Suppressor macrophage treated with lipopolysaccharide for 1 hour (primary cell): ENCODE measurements around the gene ALS2.
"Not testable (repeated sequence)": the region's sequence is repeated elsewhere in the genome, so short reads cannot be mapped to it uniquely, and the experiment has no call there.

Experiments used
- DNase-seq, 3 donors: peaks; one replicate each; pipeline ENCODE4 v3.0.0-alpha.2; 2020 to 2022

ALS2 gene

GRCh38 chr2:201793631-201794030 lies 12.9 kb upstream of the ALS2 start:
- no peak for DNase-seq

DNA sequence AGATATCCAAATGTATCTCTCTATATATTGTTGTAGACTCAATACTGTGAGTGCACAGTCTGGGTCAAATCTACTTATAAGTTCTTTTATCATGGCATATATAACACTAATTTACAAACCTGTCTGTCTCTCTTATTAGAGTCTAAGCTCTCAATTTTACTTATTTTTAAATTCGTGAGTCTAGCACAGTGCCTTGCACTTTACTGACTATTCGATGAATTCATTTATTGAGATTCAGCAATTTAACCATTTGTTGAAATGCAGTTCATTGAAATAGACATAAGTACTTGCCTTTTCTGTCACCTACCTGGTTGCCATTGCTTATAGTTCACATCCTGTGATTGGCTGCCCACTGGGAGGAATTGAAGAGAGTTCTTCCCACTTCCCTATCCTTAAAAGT lies 10.3 kb upstream of the ALS2 start:
- no peak for DNase-seq

GRCh38 chr2:201790291-201790690 lies 9.6 kb upstream of the ALS2 start:
- no peak for DNase-seq

DNA sequence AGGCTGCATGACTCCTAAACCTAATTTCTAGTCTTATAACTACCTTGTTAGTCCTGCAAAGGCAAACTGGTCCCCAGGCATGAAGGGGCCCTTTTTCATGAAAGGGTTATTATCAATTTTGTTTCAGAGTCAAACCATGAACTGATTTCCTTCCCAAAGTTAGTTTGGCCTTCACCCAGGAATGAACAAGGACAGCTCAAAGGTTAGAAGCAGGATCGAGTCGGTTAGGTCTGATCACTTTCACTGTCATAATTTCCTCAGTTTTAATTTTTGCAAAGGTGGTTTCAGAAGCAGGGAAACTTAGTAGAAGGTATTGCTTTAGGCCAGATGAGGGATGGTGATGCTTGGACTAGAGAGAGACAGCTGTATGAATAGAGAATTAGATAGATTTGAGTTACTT lies 8.7 kb upstream of the ALS2 start:
- DNase-seq: no peak

GRCh38 chr2:201788371-201788770 lies 7.6 kb upstream of the ALS2 start:
- no peak for DNase-seq

- no peak for DNase-seq
These were observed 5.7 kb upstream of the ALS2 start for GRCh38 chr2:201786471-201786870.

- DNase-seq: no peak
These were observed 4.4 kb upstream of the ALS2 start for GRCh38 chr2:201785135-201785534.

GRCh38 chr2:201784563-201784962 lies 3.8 kb upstream of the ALS2 start:
- no peak for DNase-seq

DNA sequence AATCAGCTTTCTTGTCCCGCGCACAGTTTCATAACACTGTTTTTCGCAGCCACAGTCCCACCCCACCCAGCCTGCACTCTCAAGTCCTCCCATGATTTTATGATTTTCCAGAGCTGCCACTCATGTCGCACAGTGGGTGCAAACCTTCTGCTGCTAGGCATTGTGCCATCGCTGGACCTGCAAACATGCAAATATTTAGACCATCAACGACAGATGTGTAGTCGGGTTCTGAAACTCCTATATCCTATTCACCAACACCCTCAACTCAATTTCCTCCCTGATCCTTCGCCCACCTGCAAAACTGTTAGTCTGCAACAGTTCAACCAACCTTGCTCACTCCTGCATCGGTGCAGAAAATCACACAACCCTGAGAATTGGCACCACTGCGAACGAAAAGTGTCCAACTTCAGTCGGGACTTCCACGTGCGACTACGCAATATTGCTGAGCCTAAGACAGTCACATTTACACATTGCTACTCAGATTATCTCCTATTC lies 871 bp upstream of the ALS2 start:
- no peak for DNase-seq

GRCh38 chr2:201779901-201780673 lies 646 bp downstream of the ALS2 start:
- peak; percentile 18 to 40 (median 22) for DNase-seq

GRCh38 chr2:201777869-201778268 lies 2.9 kb downstream of the ALS2 start:
- DNase-seq: no peak

DNA sequence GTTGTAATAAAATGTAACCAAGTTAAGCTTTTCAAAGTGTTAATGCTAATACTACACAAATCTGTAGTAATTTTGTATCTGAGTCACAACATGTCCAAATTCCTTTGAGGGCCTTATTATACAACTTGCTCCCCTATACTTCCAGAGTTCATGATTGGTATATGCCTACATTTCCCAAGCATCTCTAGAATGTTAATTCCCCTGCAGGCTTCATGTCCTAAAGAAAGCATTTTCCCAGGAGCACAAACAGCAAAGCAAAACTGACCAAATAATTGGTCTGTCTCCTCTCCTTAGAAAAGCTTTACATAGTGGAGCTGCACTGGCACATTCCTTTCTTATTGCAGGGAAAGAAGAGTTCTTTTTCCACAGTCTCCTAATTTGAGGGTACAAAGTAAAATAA lies 3.7 kb downstream of the ALS2 start:
- DNase-seq: no peak

DNA sequence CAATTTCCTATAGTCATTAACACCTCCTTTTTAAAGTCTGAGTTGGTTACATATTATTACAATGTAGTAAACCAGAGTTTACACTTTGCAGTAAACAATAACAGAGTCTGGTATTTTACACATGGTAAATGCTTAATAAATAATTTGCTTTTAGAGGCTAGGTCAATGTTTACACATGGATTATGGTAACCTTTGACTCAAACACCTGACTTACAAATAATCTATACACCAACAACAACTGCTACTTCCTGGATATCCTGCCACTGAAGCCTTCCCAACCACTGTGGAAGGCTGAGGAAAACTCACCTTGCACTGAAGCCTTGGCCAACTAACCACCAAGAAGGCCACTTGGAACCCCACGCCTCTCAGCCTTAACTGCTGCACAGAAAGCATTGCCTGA lies 5.4 kb downstream of the ALS2 start:
- no peak for DNase-seq

GRCh38 chr2:201774546-201774945 lies 6.2 kb downstream of the ALS2 start:
- DNase-seq: no peak

- DNase-seq: no peak
These were observed 6.7 kb downstream of the ALS2 start for GRCh38 chr2:201773990-201774389.

GRCh38 chr2:201769666-201770373 lies 10.9 kb downstream of the ALS2 start:
- DNase-seq: no peak

GRCh38 chr2:201768918-201769317 lies 11.8 kb downstream of the ALS2 start:
- no peak for DNase-seq

DNA sequence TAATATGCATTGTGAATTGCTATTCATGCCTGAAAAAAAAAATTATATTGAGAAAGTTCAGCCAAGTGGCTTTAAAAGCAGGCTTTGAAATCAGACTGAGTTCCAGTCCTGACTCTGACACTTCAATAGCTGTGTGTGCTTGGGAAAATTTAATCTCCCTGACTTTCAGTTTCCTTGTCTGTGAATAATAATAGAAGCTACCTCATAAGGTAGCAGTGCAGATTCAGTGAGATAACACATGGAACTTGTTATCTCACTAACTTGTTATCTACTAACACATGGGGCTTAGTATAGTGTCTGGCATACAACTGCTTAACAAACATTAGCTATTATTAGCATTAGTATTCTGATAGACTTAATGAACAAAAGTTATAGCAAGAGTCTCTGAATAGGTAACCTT lies 14.9 kb downstream of the ALS2 start:
- no peak for DNase-seq

GRCh38 chr2:201764469-201764868 lies 16.3 kb downstream of the ALS2 start:
- not testable (repeated sequence) for DNase-seq

GRCh38 chr2:201761101-201761500 lies 19.6 kb downstream of the ALS2 start:
- DNase-seq: no peak

- DNase-seq: no peak
These were observed 21.2 kb downstream of the ALS2 start for GRCh38 chr2:201759567-201759966.

GRCh38 chr2:201758873-201759272 lies 21.9 kb downstream of the ALS2 start:
- DNase-seq: no peak

DNA sequence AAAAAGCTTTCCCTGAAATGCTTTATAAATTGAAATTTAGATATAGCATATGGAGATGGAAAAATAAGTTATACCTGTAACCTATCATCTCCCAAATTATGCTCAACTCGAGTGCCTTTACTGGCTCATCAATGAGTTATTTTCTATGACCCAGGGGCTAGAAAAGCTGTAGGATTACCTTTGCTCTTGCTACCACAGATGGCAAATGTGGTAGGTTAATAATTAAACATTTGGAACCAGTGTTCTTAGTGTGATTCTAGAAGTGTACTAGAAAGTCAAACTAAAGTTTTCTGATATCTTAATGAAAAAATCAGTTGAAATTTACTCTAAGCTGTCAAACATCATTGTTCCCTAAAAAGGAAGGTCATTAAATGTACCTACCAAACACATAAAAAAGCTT lies 22.5 kb downstream of the ALS2 start:
- DNase-seq: no peak

DNA sequence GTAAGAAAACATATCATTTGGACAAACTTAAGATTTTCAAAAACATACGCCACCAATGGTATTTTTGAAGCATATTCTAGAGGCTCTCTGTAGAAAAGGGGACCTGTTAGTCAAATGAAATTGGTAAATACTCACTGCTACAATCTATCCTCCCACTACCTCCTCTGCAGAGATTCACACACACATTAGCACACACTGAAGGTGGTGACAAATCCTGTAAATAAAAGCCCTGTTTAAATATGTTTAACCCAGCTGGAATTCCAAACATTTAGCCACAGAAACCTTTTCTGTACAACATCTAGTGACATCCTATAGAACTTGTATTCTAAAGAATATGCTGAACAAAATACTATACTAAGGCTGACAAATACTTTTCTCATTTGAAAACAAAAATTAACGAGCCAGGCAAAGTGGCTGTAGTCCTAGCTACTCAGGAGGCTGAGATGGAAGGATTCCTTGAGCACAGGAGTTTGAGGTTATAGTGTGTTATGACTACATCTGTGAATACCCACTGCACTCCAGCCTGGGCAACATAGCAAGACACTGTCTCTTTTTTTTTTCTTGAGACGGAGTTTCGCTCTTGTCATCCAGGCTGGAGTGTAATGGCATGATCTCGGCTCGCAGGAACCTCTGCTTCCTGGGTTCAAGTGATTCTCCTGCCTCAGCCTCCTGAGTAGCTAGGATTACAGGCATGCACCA lies 25.9 kb downstream of the ALS2 start:
- no peak for DNase-seq
